H54 (cell line): ENCODE results near the gene HTR1D.
"Not testable (repeated sequence)": the region's sequence is repeated elsewhere in the genome, so short reads cannot be mapped to it uniquely, and the experiment has no call there.

Experiments
- DNase-seq: peaks from one replicate; pipeline ENCODE4 v3.0.0; 2011; ENCODE audit warnings: low spot score, mixed read lengths; ENCODE audit not compliant: insufficient read length
- FAIRE-seq: peaks from 3 replicates; lab custom pipeline; 2011; peaks lifted over from hg19 to GRCh38; lab: Jason Lieb, UNC
- POLR2A ChIP-seq: IDR thresholded peaks from 2 replicates; pipeline ENCODE4 v1.6.1; 2011; ENCODE audit warnings: low read depth, mild to moderate bottlenecking, low read length

The HTR1D gene

GRCh38 chr1:23217421-23218115 lies at the start of gene HTR1D:
HTR1D (minus strand) TSS chr1:23217502; CDS start chr1:23194219, 23,283 bp downstream.
- no peak for TF ChIP-seq POLR2A
- no peak for DNase-seq
- no peak for FAIRE-seq

GRCh38 chr1:23263380-23263887 lies 46.1 kb upstream of the HTR1D start:
- TF ChIP-seq POLR2A = no peak
- DNase-seq (no peak), FAIRE-seq (no peak)

- DNase-seq, FAIRE-seq: not testable (repeated sequence)
Measured at GRCh38 chr1:23258082-23258481, 40.8 kb upstream of the HTR1D start.

- not testable (repeated sequence) for FAIRE-seq, DNase-seq
Measured at GRCh38 chr1:23257371-23257770, 40.1 kb upstream of the HTR1D start.

- no peak for FAIRE-seq
- no peak for TF ChIP-seq POLR2A
Measured at GRCh38 chr1:23254584-23254983, 37.3 kb upstream of the HTR1D start.

GRCh38 chr1:23251812-23252211 lies 34.5 kb upstream of the HTR1D start:
- DNase-seq (no peak), FAIRE-seq (no peak)
- TF ChIP-seq POLR2A = no peak

More at GRCh38 chr1:23254584-23254983, 37.3 kb upstream of the HTR1D start:
- DNase-seq = no peak

DNA sequence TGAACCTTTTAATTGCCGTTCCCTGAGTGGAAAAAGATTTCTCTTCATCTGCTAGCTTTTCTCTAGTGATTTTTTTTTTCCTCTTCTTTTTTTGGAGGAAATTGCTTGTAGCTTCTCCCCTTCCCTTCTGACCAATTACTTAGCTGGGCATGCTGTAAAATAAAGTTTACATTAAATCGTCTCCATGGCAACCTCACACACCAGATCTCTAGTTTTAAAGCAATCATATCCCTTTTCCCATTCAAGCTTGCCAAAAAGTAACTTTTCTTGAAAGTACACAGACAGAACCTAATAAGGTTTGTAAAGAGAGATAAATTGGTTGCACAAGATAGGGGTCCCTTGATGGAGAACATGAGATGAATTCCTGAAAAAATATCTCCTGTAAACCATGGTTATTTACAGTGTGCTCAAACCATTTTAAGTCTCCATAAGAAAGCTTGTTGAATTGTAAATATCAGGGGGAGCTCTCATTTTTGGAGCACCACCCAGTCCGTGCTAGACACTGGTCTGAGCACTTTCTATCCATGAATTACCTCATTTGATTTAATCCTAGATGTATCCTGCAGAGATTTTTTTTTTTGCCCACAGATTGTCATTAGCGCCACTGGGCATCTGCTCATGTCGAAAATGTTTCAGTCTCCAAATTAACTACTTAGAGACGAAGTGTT lies 32.6 kb upstream of the HTR1D start:
- no peak for DNase-seq
- TF ChIP-seq POLR2A = no peak
- FAIRE-seq = no peak

DNA sequence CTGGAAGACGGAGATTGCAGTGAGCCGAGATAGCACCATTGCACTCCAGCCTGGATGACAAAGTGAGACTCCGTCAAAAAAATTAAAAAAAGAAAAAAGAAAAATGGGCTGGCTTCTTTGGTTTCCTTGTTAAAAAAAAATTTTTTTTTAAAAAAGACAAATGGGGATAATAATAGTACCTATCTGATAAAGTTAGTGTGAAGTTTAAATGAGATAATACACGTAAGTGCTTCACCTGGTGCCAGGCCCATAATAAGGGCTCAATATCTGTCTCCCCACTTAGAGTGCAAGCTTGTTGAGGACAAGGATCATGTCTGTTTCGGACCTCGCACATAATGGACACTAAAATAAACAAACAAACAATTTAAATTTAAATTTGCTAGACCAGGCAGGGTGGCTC lies 30.0 kb upstream of the HTR1D start:
- FAIRE-seq (no peak), DNase-seq (no peak)
- no peak for TF ChIP-seq POLR2A

GRCh38 chr1:23246274-23246673 lies 29.0 kb upstream of the HTR1D start:
- no peak for TF ChIP-seq POLR2A
- FAIRE-seq (no peak), DNase-seq (no peak)

- DNase-seq (no peak), FAIRE-seq (no peak)
- no peak for TF ChIP-seq POLR2A
Measured at GRCh38 chr1:23244256-23244761, 27.0 kb upstream of the HTR1D start.

DNA sequence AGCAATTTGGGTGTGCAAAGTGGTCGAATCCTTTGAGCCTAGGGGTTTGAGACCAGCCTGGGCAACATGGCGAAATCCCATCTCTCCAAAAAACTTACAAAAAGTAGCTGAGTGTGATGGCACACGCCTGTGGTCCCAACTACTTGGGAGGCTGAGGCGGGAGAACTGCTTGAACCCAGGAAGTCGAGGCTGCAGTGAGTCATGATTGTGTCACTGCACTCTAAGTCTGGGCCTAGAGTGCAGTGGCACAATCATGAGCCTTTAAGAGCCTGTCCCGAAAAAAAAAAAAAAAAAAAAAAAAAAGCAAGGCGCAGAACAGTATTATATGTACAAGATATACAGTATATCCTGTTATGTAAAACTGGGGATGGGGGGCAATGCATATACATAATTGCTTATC lies 25.1 kb upstream of the HTR1D start:
- no peak for TF ChIP-seq POLR2A
- FAIRE-seq (no peak), DNase-seq (no peak)

GRCh38 chr1:23239638-23240295 lies 22.5 kb upstream of the HTR1D start:
- DNase-seq (no peak), FAIRE-seq (no peak)
- TF ChIP-seq POLR2A = no peak

GRCh38 chr1:23238565-23238964 lies 21.3 kb upstream of the HTR1D start:
- DNase-seq = no peak
- no peak for TF ChIP-seq POLR2A
- FAIRE-seq = no peak

GRCh38 chr1:23237508-23237907 lies 20.2 kb upstream of the HTR1D start:
- TF ChIP-seq POLR2A = no peak
- no peak for FAIRE-seq
- no peak for DNase-seq
